ENCODE data around the gene TMEM250.

GRCh38 chr9:136092353-136092650 lies 26.4 kb downstream of the TMEM250 start:
- TF ChIP-seq, protein P1, sequence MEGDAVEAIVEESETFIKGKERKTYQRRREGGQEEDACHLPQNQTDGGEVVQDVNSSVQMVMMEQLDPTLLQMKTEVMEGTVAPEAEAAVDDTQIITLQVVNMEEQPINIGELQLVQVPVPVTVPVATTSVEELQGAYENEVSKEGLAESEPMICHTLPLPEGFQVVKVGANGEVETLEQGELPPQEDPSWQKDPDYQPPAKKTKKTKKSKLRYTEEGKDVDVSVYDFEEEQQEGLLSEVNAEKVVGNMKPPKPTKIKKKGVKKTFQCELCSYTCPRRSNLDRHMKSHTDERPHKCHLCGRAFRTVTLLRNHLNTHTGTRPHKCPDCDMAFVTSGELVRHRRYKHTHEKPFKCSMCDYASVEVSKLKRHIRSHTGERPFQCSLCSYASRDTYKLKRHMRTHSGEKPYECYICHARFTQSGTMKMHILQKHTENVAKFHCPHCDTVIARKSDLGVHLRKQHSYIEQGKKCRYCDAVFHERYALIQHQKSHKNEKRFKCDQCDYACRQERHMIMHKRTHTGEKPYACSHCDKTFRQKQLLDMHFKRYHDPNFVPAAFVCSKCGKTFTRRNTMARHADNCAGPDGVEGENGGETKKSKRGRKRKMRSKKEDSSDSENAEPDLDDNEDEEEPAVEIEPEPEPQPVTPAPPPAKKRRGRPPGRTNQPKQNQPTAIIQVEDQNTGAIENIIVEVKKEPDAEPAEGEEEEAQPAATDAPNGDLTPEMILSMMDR (conservative IDR thresholded peaks at IDR 0.05), result no peak
- TF ChIP-seq ZFX (IDR thresholded peaks at IDR 0.05), result no peak
